DND-41 (cell line): ENCODE data around the gene LACTBL1.
"Not testable (repeated sequence)": the region's sequence is repeated elsewhere in the genome, so short reads cannot be mapped to it uniquely, and the experiment has no call there.

ENCODE experiments used
- EZH2 ChIP-seq: IDR thresholded peaks from 3 replicates; pipeline ENCODE4 v1.6.1; 2012; ENCODE audit warnings: borderline replicate concordance, low read depth, mild to moderate bottlenecking, moderate library complexity, low read length, inconsistent platforms; ENCODE audit not compliant: severe bottlenecking
- TF ChIP-seq, protein P1 (sequence below): IDR thresholded peaks from 2 replicates; pipeline ENCODE4 v1.5.1; 2012; ENCODE audit warnings: borderline replicate concordance, low read length, moderate library complexity, mild to moderate bottlenecking; ENCODE audit not compliant: poor library complexity, severe bottlenecking; ENCODE audit errors: extremely low read depth

DNA sequence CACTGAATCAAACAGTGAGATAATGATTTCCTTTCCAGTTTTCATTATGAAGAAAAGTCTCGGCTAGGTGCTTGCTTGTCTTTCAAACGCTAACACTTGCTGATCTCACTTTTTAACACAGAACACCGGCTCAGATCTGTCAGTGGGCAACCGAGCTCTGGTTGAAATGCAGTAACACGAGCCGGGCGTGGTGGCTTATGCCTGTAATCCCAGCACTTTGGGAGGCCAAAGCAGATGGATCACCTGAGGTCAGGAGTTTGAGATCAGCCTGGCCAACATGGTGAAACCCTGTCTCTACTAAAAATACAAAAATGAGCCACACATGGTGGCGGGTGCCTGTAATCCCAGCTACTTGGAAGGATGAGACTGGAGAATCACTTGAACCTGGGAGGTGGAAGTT, 37.4 kb upstream of the LACTBL1 start:
- not testable (repeated sequence) for TF ChIP-seq EZH2
- TF ChIP-seq, protein P1, sequence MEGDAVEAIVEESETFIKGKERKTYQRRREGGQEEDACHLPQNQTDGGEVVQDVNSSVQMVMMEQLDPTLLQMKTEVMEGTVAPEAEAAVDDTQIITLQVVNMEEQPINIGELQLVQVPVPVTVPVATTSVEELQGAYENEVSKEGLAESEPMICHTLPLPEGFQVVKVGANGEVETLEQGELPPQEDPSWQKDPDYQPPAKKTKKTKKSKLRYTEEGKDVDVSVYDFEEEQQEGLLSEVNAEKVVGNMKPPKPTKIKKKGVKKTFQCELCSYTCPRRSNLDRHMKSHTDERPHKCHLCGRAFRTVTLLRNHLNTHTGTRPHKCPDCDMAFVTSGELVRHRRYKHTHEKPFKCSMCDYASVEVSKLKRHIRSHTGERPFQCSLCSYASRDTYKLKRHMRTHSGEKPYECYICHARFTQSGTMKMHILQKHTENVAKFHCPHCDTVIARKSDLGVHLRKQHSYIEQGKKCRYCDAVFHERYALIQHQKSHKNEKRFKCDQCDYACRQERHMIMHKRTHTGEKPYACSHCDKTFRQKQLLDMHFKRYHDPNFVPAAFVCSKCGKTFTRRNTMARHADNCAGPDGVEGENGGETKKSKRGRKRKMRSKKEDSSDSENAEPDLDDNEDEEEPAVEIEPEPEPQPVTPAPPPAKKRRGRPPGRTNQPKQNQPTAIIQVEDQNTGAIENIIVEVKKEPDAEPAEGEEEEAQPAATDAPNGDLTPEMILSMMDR = not testable (repeated sequence)
